HG02885 (cell line): ENCODE data around the gene PLK1.
A peak's percentile ranks its signal among the peaks of the same experiment; 100 is the strongest.
"Not testable (repeated sequence)": the region's sequence is repeated elsewhere in the genome, so short reads cannot be mapped to it uniquely, and the experiment has no call there.

ENCODE experiments used
- ATAC-seq: cut with Tn5 transposase; IDR thresholded peaks from one replicate; pipeline ENCODE4 v1.9.1; 2021; ENCODE audit warnings: mild to moderate bottlenecking; ENCODE audit not compliant: unreplicated experiment, poor library complexity

PLK1 gene

DNA sequence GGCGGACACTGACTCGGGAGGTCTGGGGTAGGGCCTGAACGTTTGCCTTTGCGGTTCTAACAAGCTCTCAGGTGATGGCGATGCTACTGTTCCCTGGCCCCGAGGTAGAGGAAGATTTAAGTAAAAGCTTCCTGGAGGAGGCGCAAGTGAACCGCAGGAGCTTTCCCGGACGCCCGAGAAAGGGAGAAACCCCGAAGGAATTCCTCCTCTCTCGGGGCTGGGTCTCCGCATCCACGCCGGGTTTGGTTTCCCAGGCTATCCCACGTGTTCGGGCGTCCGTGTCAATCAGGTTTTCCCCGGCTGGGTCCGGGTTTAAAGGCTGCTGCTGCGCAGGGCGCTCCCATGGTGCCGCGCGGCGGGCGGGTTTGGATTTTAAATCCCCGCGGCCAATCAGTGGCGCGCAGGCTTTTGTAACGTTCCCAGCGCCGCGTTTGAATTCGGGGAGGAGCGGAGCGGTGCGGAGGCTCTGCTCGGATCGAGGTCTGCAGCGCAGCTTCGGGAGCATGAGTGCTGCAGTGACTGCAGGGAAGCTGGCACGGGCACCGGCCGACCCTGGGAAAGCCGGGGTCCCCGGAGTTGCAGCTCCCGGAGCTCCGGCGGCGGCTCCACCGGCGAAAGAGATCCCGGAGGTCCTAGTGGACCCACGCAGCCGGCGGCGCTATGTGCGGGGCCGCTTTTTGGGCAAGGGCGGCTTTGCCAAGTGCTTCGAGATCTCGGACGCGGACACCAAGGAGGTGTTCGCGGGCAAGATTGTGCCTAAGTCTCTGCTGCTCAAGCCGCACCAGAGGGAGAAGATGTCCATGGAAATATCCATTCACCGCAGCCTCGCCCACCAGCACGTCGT is at the start of gene PLK1:
TSS of gene PLK1 (plus strand) at position 460 of the 844 bp plus-strand sequence. CDS start at position 504, 44 bp downstream.
- ATAC-seq = peak; percentile 82

DNA sequence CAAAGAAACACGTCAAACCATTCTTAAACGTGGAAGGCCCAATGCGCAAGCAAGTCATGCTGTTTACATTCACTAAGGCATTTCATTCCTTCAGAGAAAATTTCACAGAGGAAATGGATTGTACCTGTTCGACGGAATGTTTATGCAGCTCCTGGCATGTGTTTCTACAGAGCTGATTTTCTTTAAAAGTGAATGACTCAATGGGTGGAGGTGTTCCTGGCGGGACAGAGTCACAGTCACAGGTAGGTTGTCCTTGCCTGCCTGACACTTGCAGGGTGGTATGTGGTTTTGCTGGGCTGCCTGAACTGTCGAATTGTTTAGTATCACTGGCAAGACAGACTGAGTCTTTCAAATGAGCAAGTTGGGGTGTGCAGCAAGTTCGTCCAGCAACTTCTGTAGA is 49.2 kb upstream of the PLK1 start:
- no peak for ATAC-seq

DNA sequence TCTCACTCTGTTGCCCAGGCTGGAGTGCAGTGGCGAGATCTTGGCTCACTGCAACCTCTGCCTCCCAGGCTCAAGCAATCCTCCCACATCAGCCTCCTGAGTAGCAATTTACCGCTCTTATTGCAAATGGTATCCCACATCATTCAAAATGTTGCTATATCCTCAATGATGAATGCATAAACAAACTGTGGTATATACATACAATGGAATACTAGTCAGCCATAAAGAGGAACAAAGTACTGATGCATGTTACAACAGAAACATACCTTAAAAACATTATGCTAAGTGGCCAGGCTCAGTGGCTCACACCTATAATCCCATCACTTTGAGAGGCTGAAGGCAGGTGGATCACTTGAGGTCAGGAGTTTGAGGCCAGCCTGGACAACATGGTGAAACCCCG is 46.8 kb upstream of the PLK1 start:
- ATAC-seq = not testable (repeated sequence)

DNA sequence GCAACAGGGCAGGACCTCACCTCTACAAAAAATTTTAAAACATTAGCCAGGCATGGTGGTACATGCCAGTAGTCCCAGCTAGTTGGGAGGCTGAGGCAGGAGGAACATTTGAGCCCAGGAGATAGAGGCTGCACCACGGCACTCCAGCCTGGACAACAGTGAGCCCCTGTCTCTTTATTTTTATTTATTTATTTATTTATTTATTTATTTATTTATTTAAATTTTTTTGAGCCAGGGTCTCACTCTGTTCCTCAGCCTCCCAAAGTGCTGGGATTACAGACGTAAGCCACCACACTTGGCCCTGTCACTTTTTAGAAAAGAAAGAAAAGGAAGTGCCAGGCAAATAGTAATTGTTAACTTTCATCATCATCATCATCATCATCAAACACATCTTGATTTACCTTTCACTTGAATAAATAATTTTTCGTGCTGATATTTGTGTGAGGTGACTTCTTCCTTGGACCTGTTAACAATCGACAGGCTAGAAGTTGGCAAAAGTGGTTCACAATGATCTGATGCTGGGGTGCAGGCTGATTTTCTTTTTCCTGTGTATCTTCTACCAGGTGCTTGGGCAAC is 44.1 kb upstream of the PLK1 start:
- ATAC-seq = no peak

DNA sequence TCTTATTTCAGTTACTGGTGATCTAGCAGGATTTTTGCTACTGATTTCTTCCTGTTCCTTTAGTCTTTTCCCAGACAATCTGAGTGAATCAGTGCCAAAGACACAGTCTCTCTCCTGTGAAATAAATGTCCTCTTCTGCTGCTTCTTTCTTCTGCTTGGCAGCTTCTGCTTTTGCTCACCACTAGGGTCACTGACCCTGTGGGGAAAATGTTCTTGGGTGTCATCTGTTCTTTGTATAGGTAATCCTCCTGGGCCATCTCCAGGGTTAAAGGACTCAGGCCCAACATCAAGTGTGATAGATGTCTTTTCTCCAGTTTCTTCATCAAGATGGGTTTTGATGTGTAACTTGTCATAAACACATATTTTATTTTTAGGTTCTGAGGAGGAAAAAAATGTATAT is 42.7 kb upstream of the PLK1 start:
- no peak for ATAC-seq

DNA sequence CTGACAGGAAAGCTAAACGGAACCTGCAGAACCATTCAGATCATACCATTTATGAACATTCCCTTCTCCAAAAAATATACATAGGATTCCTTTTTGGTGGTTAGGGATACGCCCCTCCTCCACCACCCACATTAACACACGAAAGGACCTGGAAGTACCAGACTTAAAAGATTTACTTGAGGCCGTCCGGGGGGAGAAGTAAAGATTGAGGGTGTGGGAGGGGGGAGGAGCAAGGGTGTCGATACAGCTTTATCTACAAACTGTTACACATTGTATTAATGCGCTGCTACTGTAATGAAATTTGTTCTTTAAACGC is 38.1 kb upstream of the PLK1 start:
- no peak for ATAC-seq

DNA sequence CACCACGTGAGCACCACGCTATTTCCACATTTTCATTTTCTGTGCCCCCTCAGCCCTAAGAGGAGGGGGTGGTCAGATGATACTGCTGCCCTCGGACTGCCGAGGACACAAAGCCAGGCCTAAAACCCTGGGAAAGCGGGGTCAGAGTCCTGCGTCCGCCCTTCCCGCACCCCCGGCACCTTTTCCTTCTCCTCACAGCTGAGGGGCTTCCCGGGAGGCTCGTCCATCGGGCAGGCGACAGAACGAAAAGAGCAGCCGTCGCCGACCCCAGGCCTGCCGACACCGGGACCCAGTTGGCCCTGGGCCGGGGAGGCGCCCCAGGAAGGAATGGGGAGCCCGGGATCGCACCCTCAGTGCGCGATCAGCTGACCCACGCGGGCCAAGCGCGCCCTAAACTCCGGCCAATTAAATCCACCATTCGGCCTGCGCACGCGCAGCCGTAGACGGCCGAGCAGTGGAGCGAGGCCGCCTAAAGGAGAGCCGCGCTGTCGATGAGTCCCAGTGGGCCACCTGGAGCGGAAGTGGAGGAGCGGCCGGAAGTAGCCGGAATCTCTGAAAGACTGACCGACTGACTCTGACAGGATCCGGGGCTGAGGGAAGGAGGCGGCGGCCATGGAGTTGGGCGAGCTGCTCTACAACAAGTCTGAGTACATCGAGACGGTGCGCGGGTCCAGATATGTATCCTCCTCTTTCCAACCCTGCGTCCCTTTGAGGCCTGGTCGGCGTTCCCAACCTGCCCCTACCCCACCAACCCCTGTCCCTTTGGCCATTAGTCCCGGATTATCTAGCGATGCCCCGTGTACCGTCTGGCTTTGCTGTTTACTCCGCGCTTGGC is 37.5 kb upstream of the PLK1 start, which contains the start of the genes DCTN5 and PALB2:
TSS of gene DCTN5 (plus strand) at position 536 of the 835 bp plus-strand sequence. CDS start at position 613, 77 bp downstream.
TSS of gene PALB2 (minus strand) at position 380 of the 835 bp plus-strand sequence. CDS start at position 227, 153 bp downstream.
- peak; percentile 98 for ATAC-seq

DNA sequence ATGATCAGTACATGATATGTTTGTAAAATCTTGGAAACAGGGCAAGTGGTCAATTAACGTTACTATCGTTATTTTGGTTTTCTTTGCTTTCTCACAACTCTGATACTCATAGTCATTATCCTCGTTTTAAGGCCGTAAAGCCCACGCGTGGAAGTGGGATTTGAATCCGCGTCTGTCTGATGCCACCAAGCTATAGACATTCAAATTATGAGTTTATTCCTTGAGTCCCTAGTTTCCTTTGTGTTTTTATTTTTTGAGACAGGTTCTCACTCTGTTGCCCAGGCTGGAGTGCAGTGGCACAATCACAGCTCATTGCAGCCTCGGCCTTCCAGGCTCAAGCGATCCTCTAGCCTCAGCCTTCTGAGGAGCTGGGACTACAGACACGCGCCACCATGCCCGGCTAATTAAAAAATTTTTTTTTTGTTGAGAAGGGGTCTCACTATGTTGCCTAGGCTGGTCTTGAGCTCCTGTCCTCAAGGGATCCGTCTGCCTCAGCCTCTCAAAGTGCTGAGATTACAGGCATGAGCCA is 36.4 kb upstream of the PLK1 start:
- no peak for ATAC-seq

DNA sequence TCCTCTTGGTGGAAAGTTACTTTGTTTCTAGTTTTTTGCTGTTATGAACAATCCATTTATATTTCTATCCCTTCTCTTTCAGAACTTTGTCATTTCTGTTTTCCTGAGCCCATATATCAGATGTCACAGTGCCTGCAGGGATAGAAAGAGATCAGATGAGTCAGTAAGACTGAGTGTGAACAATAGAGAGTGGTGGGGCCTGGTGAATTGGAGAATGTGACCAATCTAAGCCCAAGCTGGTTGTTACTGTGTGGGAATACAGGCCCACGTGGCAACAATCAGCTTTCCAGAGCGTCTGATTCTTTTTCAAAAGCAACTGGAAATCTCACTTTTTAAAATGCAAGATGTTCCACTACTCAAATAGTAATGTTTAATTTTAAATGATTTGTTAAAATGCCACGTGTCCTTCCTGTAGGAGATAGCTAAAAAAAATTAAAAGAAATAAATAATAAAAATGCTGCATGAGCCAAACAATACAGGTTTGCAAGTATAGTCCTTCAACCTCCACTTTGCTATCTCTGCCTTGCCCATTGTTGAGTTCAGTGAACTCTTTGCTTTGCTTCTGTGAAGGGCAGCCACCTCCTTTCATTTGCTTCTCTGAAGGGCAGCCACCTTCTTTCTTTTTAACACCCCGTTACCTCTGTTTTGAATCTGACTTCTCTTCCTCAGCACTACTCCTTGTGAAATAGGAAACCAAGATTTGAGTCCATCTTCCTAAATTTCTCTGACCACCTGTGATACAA is 27.8 kb upstream of the PLK1 start:
- no peak for ATAC-seq

DNA sequence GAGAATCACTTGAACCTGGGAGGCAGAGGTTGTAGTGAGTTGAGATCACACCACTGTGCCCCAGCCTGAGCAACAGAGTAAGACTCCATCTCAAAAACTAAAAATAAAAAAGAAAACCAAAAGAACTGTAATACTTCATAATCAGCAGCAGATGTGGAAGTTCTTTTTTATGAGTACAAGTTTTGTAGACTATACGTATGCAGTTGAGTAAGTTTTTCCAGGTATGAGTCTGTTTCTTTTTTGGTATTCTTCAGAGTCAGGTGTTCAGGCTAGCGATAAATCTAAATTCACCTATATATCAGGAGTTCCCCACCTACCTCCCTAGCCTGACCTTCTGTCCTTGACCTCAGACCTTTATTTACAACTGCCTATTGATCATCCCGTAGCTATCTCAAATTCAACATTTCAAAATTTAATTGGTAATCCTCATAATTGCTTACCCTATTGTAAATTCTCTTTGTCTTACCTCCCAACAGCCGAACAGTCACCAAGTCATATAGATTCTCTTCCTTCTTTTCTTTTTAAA is 26.7 kb upstream of the PLK1 start:
- no peak for ATAC-seq

DNA sequence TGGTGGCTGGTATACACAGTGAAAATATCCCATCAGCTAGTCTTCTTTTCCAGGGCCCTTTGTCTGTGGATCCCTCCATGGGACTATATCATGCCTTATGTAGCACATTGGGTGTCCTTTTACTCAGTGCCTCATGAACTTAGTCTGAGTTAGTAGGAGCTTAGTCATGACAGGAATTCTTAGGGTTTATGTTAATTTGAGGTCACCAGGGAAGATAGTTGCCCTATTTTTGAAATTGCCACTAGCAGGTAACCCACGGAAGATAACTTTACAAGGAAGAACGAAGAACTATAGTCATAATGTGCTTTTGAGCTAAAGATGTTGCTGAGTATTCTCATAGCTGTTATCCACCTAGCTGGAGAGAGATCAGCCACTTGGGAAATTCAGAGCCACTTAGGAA is 14.8 kb upstream of the PLK1 start:
- no peak for ATAC-seq

DNA sequence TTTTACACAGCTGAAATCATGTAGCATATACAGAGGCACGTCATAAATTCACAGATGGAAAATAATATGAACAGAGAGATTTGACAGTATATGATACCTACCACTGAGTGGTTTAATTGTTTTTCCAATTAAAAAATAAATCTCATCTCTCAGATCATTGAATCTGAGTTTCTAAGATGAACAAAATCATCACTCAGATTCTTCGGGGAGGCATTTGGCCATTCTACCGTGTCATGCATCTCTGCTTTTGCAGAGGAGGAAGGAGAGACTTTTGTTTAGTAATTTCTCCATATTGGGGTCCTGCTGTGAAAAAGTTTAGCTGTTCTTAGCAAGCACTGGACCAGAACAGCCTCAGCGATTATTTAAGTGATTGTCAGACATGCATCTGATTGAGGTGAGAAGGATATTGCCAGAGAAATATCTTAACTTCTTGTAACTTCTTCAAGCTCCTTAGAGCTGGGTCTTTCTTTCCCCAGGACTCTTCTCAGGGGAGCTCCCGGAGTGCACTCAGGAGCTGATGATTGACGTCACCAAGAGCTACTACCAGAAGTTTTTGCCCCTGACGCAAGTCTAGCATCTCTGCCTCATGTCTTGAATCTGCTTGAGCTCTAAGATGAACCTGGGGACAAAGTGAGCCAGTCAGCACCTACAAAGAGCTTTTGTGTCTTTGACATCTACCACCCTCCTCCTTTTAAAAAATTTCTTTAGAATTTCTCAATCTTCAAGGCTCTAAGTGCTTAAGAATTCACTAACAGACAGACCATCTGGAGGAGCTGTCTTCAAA is 11.9 kb upstream of the PLK1 start:
- ATAC-seq = no peak

DNA sequence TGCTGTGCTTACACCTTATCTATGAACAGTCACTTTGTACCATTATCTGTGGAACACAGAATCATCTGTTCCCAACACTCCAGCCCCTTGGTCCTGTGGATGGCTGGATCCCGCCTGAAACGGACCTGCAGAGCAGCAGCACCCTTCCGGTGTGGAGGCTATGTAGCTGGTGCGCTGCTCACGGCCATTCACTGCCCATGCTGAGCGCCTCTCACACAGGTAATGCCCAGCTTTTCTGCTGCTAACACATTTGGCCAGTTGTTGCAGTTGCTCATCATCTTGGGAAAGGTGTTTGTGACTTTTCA is 11.4 kb upstream of the PLK1 start:
- ATAC-seq = no peak

DNA sequence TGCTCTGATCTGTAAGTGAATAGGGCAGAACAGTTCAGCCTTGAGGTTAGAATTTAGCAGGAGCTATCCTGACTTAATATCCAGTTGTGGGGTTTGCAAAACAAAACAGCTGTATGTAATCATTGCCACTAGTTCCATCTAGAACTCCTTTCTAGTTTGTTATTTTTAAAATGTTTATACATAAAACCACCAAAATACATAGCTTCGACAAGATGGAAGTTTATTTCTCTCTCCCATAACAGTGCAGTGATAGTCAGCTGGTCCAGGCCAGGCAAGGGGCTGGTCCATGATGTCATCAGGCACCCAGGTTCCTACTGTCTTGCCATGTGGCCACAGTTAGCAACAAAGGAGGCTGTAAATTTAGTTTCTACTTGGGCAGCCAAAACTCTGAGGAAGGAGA is 10.5 kb upstream of the PLK1 start:
- no peak for ATAC-seq

DNA sequence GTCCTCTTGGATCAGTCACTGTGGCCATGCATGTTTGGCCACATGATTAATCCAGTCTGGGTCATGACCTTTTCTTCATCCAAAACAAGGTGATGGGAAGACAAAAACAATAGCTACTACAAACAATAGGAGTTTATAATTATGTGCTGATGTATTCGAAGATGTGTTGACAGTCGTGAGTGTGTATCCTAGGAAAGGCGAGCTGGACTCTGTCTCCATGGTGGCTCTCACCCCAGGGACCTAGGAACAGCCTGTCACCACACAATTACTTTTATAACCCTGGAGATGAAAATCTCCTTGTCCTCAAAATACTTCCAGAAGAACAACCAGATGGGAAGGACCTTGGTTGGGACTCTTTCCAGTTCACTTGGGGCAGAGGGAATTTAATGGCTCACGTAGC is 9.8 kb upstream of the PLK1 start:
- no peak for ATAC-seq

DNA sequence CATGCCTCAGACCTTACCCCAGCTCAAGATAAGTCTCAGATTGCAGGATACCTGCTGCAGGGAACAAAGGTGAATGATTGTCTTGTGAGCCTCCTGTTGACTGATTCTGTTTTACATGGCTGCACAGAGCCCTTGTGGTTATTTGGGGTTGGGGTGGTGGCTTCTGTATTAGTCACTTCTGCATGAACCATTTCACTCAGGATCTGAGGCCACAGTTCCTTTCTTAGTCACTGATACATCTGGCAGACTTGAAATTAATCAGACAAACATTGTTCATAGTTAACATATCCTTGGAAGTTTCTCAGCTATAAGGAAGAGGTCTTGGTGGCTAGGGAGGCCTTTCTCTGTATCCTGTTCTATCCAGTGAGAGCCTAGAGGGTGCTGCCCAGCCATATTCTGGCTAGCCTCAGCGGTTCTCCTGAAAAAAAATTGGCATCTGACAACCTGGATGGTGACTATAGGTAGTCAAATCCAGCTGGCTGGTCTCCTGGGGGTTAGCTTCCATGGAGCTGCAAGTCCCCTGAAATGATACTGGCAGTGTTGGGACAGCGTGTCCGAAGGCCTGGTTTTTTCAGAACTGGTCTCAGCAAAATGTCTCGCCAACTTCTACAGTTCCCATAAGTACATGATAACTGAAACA is 8.4 kb upstream of the PLK1 start:
- ATAC-seq = peak; percentile 99

DNA sequence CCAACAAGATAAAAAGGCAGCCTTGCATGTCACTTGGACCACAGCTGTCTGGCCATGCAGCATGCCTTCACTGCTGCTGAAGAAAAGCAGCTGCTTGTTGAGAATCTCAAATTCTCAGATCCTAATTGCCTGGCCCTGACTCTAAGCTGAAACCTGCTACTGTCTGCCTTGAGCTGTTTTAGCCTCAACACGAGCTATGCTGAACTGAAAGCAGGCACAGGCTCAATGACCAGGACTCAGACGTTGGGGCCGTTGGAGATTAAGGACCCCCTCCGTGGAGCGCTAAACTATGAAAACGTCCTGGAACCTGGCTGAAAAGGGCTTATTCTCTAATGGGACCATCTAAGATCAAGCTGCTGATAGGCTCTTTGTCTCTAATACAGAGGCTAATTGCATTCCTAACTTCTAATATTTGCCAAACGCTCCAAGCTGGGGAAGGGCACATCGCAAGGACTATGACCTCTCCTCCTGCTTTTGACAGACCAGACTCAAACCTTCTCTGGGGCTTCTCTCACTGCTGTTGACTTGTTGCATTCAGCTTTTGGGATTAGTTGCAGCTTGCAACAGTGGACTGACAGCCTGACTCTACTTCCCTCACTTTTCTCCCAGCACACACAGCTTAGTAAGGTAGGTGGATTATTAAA is 4.6 kb upstream of the PLK1 start:
- no peak for ATAC-seq

DNA sequence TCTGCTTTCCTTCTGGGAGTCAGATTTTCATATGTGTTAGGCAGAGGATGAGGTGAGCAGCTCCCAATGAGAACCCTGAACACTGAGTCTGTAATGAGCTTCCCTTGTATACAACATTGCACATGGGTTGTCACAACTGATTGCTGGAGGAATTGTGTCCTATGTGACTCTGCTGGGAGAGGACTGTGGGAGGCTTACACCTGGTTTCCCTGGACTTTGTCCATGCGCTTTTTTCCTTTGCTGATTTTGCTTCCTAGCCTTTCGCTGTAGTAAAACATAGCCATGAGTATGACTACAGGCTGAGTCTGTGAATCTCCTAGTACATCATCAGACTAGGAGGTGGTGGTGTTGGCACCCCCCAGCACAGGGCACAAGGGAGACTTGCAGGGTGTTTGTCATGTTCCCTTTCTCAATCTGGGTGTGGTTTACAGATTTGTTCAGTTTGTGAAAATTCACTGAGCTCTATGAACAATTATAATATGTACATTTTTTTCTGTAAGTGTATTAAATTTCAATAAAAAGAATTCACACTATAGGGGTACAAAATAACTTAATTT is 1.7 kb upstream of the PLK1 start:
- ATAC-seq = no peak
